ENCODE measurements around the gene PLS3.
"Not testable (repeated sequence)": the region's sequence is repeated elsewhere in the genome, so short reads cannot be mapped to it uniquely, and the experiment has no call there.

The PLS3 gene

GRCh38 chrX:115560978-115561604 lies at the start of gene PLS3:
Gene PLS3 (plus strand): TSS chrX:115561174. CDS start chrX:115610251, 49,077 bp downstream.
- no peak for DNase-seq (ENCODE audit: low read depth)

GRCh38 chrX:115518113-115518512 lies 42.9 kb upstream of the PLS3 start:
- no peak for DNase-seq (ENCODE audit: low read depth)

GRCh38 chrX:115521741-115522140 lies 39.2 kb upstream of the PLS3 start:
- DNase-seq (ENCODE audit: low read depth) = no peak

GRCh38 chrX:115522952-115523351 lies 38.0 kb upstream of the PLS3 start:
- no peak for DNase-seq (ENCODE audit: low read depth)

- DNase-seq (ENCODE audit: low read depth) = no peak
Observed at GRCh38 chrX:115525486-115525885, 35.5 kb upstream of the PLS3 start.

GRCh38 chrX:115531818-115532403 lies 29.1 kb upstream of the PLS3 start:
- no peak for DNase-seq (ENCODE audit: low read depth)

GRCh38 chrX:115533485-115533884 lies 27.5 kb upstream of the PLS3 start:
- DNase-seq (ENCODE audit: low read depth) = no peak

GRCh38 chrX:115534383-115534782 lies 26.6 kb upstream of the PLS3 start:
- DNase-seq (ENCODE audit: low read depth) = no peak

- no peak for DNase-seq (ENCODE audit: low read depth)
Observed at GRCh38 chrX:115535421-115535820, 25.6 kb upstream of the PLS3 start.

- no peak for DNase-seq (ENCODE audit: low read depth)
Observed at GRCh38 chrX:115535844-115536243, 25.1 kb upstream of the PLS3 start.

GRCh38 chrX:115539841-115540240 lies 21.1 kb upstream of the PLS3 start:
- DNase-seq (ENCODE audit: low read depth) = no peak

- DNase-seq (ENCODE audit: low read depth) = not testable (repeated sequence)
Observed at GRCh38 chrX:115541045-115541444, 19.9 kb upstream of the PLS3 start.

GRCh38 chrX:115547448-115547847 lies 13.5 kb upstream of the PLS3 start:
- DNase-seq (ENCODE audit: low read depth) = no peak

GRCh38 chrX:115549008-115549407 lies 12.0 kb upstream of the PLS3 start:
- DNase-seq (ENCODE audit: low read depth) = no peak

- no peak for DNase-seq (ENCODE audit: low read depth)
Observed at GRCh38 chrX:115553171-115553570, 7.8 kb upstream of the PLS3 start.

- no peak for DNase-seq (ENCODE audit: low read depth)
Observed at GRCh38 chrX:115559672-115560071, 1.3 kb upstream of the PLS3 start.

GRCh38 chrX:115560211-115560977 lies 580 bp upstream of the PLS3 start:
- DNase-seq (ENCODE audit: low read depth) = no peak

- no peak for DNase-seq (ENCODE audit: low read depth)
Observed at GRCh38 chrX:115561605-115562479, 868 bp downstream of the PLS3 start.

GRCh38 chrX:115562480-115562847 lies 1.5 kb downstream of the PLS3 start:
- DNase-seq (ENCODE audit: low read depth) = no peak

- DNase-seq (ENCODE audit: low read depth) = no peak
Observed at GRCh38 chrX:115563633-115564162, 2.7 kb downstream of the PLS3 start.

GRCh38 chrX:115564243-115564642 lies 3.3 kb downstream of the PLS3 start:
- no peak for DNase-seq (ENCODE audit: low read depth)

- no peak for DNase-seq (ENCODE audit: low read depth)
Observed at GRCh38 chrX:115565888-115566287, 4.9 kb downstream of the PLS3 start.

Data from activated T-cell treated with anti-CD3 and anti-CD28 coated beads for 24 hours (primary cell).